HL-60 (cell line): ENCODE measurements around the gene SSH2.
A peak's percentile ranks its signal among the peaks of the same experiment; 100 is the strongest.
"Not testable (repeated sequence)": the region's sequence is repeated elsewhere in the genome, so short reads cannot be mapped to it uniquely, and the experiment has no call there.

Experiments
- DNase-seq, 2 experiments: peaks; one replicate each; pipeline ENCODE4 v3.0.0-alpha.2; 2010 to 2020; ENCODE audit warnings: low read depth in 1 of 2, low spot score in 1 of 2
- H3K27ac ChIP-seq: fragments of 250-450 bp; sonication (Bioruptor Pico); replicated peaks from 2 replicates; pipeline ENCODE4 v1.5.1; 2020; ENCODE audit warnings: mild to moderate bottlenecking, moderate library complexity
- H3K27me3 ChIP-seq: fragments of 250-450 bp; sonication (Bioruptor Pico); 2 replicates; pipeline ENCODE4 v1.5.1; 2021; ENCODE audit warnings: mild to moderate bottlenecking, moderate library complexity; ENCODE audit not compliant: insufficient read depth, poor library complexity, severe bottlenecking
- H3K4me3 ChIP-seq: replicated peaks from 2 replicates; pipeline ENCODE4 v1.5.1; 2011; ENCODE audit warnings: mild to moderate bottlenecking, control low read depth, low read length; ENCODE audit not compliant: insufficient read depth
- GABPA ChIP-seq: IDR thresholded peaks from 2 replicates; pipeline ENCODE4 v1.6.1; 2012; ENCODE audit warnings: low read depth
- POLR2AphosphoS5 ChIP-seq: IDR thresholded peaks from 2 replicates; pipeline ENCODE4 v1.6.1; 2012; ENCODE audit warnings: low read depth
- SPI1 ChIP-seq: IDR thresholded peaks from 2 replicates; pipeline ENCODE4 v1.6.1; 2012; ENCODE audit warnings: low read depth, mild to moderate bottlenecking, borderline replicate concordance
- TF ChIP-seq, protein P1 (sequence below): IDR thresholded peaks from one replicate; pipeline ENCODE4 v1.5.1; 2011; ENCODE audit warnings: low read length, control low read depth, inconsistent platforms; ENCODE audit not compliant: insufficient read depth
- TF ChIP-seq, protein P2 (sequence below): IDR thresholded peaks from 2 replicates; pipeline ENCODE4 v1.6.1; 2012; ENCODE audit warnings: low read depth; ENCODE audit not compliant: insufficient replicate concordance

Gene SSH2

DNA sequence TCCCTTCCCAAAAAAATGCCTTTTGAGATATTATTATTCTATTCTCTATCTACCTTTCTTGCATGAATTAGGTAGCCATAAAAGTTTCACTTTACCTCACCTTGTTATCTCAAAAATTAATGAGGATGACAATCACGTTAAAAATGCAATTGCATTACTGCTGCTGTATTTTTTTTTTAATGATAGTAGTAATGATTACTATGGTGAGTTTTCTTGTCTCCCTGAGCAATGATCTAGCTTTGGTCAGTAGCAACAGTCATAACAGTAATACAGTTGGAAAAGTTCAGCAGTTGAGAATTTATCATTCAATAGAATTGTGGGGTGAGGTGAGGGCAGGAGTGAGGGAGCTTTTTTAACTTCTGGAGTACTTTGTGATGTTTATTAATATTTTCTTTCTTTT lies 11.3 kb upstream of the SSH2 start, which contains the start of gene EFCAB5:
EFCAB5 (plus strand) TSS at position 301 of the 400 bp plus-strand sequence. CDS start 163 bp downstream, outside the sequence.
- DNase-seq = no peak
- Histone ChIP-seq H3K4me3 (no peak within 1 kb of the TSS), H3K27me3 (no peaks in the 10 kb centered on the region), H3K27ac (no peak within 1 kb of the TSS)
- TF ChIP-seq, protein P1, sequence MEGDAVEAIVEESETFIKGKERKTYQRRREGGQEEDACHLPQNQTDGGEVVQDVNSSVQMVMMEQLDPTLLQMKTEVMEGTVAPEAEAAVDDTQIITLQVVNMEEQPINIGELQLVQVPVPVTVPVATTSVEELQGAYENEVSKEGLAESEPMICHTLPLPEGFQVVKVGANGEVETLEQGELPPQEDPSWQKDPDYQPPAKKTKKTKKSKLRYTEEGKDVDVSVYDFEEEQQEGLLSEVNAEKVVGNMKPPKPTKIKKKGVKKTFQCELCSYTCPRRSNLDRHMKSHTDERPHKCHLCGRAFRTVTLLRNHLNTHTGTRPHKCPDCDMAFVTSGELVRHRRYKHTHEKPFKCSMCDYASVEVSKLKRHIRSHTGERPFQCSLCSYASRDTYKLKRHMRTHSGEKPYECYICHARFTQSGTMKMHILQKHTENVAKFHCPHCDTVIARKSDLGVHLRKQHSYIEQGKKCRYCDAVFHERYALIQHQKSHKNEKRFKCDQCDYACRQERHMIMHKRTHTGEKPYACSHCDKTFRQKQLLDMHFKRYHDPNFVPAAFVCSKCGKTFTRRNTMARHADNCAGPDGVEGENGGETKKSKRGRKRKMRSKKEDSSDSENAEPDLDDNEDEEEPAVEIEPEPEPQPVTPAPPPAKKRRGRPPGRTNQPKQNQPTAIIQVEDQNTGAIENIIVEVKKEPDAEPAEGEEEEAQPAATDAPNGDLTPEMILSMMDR = no peak

DNA sequence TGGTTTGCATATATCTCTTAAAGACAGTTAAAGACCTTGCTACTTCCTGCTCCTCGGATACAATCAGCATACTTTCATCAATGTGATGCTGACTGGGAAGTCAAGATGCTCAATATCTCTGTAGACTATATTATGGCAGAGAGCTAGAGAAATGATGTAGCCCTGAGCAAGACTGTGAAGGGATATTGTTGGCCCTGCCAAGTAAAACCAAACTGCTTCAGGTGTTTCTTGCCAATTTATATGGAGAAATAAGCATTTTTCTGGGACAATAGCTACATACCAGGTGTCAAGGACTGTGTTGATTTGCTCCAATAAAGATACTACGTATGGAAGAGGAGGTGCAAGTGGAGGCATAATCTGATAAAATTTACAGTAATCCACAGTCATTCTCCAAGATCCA lies 6.7 kb upstream of the SSH2 start:
- Histone ChIP-seq H3K27me3 (no peaks in the 10 kb centered on the region), H3K4me3 (no peak overlapping the region), H3K27ac (no peak overlapping the region)
- TF ChIP-seq GABPA (no peak), SPI1 (no peak), POLR2AphosphoS5 (no peak)
- TF ChIP-seq, protein P2, sequence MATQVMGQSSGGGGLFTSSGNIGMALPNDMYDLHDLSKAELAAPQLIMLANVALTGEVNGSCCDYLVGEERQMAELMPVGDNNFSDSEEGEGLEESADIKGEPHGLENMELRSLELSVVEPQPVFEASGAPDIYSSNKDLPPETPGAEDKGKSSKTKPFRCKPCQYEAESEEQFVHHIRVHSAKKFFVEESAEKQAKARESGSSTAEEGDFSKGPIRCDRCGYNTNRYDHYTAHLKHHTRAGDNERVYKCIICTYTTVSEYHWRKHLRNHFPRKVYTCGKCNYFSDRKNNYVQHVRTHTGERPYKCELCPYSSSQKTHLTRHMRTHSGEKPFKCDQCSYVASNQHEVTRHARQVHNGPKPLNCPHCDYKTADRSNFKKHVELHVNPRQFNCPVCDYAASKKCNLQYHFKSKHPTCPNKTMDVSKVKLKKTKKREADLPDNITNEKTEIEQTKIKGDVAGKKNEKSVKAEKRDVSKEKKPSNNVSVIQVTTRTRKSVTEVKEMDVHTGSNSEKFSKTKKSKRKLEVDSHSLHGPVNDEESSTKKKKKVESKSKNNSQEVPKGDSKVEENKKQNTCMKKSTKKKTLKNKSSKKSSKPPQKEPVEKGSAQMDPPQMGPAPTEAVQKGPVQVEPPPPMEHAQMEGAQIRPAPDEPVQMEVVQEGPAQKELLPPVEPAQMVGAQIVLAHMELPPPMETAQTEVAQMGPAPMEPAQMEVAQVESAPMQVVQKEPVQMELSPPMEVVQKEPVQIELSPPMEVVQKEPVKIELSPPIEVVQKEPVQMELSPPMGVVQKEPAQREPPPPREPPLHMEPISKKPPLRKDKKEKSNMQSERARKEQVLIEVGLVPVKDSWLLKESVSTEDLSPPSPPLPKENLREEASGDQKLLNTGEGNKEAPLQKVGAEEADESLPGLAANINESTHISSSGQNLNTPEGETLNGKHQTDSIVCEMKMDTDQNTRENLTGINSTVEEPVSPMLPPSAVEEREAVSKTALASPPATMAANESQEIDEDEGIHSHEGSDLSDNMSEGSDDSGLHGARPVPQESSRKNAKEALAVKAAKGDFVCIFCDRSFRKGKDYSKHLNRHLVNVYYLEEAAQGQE = no peak
- TF ChIP-seq, protein P1 = no peak
- no peak for DNase-seq

DNA sequence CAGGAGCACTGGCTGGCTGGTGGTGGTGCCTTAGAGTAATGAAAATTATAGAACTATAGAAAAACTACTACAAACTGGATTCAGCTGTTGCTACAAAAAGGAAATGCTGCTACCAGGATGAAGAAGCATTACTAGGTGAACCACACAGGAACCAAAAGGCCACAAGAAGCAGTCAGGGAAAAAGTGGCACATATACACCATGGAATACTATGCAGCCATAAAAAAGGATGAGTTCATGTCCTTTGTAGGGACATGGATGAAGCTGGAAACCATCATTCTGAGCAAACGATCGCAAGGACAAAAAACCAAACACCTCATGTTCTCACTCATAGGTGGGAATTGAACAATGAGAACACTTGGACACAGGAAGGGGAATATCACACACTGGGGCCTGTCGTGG lies 5.9 kb upstream of the SSH2 start:
- not testable (repeated sequence) for H3K4me3 ChIP-seq, H3K27ac ChIP-seq, DNase-seq, H3K27me3 ChIP-seq

DNA sequence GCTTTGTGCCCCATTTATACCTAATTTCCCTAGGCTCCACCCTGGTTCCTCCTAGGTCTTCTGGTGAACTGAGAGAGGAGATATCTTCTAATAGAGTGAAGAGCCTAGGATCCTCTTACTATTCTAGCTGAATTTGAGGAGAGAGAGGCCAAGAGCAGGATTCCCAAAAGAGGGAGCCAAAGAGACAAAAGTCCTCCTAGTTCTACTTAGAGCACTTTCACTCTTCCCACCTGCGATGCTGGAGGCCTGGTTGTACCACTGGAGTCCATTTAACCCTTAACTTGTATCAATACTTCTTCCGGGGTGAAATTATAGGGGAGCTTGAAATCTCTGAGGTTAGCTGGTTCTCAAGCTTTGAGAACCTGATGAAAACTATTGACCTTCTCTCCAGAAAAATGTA lies 3.4 kb upstream of the SSH2 start:
- Histone ChIP-seq H3K27ac (no peak overlapping the region), H3K4me3 (no peak overlapping the region), H3K27me3 (no peaks in the 10 kb centered on the region)
- TF ChIP-seq, protein P1 = no peak
- TF ChIP-seq POLR2AphosphoS5 = no peak
- no peak for TF ChIP-seq SPI1
- TF ChIP-seq, protein P2 = no peak
- TF ChIP-seq GABPA = no peak
- DNase-seq = peak in 1 of 2 experiments; percentile 17
